ENCODE measurements around the gene FBN3.

DNA sequence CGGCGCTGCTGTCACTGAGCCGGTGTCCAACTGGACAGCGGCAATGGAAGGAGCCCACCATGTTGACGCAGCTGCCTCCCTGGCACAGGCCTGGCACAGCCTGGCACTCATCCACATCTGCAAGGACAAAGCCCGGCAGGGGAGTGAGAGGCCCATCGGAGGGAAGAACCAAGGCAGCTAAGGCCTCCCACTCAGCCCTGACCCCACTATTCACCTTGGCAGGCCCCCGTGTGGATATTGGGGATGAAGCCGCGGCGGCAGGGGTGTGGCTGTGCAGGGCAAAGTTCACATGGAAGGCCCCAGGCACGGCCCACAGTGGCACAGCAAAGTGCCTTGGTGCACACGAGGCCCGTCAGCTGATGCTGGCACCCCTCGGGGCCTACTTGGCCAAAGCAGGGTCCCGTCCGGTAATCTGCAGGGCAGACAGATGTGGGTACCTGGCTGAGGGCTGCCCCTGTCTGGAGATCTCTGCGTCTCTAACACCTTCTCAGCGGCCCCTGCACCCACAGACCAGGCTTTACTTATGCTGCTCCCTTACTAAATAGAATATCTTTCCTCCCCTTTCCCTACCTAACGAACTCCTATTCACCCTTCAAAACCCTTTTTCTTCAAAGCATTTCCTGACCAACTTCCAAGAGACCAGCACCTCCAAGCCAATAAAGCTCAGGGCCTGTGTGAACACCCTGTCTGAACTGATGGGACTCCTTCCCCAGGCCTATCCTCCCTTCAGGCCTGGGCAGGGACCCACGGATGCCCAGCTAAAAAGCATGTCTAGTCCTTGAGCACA is 7.5 kb downstream of the FBN3 start:
- TF ChIP-seq, protein P1, sequence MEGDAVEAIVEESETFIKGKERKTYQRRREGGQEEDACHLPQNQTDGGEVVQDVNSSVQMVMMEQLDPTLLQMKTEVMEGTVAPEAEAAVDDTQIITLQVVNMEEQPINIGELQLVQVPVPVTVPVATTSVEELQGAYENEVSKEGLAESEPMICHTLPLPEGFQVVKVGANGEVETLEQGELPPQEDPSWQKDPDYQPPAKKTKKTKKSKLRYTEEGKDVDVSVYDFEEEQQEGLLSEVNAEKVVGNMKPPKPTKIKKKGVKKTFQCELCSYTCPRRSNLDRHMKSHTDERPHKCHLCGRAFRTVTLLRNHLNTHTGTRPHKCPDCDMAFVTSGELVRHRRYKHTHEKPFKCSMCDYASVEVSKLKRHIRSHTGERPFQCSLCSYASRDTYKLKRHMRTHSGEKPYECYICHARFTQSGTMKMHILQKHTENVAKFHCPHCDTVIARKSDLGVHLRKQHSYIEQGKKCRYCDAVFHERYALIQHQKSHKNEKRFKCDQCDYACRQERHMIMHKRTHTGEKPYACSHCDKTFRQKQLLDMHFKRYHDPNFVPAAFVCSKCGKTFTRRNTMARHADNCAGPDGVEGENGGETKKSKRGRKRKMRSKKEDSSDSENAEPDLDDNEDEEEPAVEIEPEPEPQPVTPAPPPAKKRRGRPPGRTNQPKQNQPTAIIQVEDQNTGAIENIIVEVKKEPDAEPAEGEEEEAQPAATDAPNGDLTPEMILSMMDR (IDR thresholded peaks at IDR 0.05) = no peak
- no peak for TF ChIP-seq POLR2A (IDR thresholded peaks at IDR 0.05)

All from heart left ventricle (tissue), 13 donors.